ENCODE measurements around the gene PPP3CA. TPM values are rescaled to one million over a fixed set of nuclear protein-coding genes. Genes with fewer than 3 reads are reported as not detected.

Gene PPP3CA
- total RNA-seq, 2 experiments from 2014 or later: 14.3 to 14.6 TPM

- no peaks in the 10 kb centered on the region for H3K9me3 Mint-ChIP-seq
- POLR2A ChIA-PET: interaction anchor here (0.6 kb wide), 1 partner anchor 58 kb away, joined by 3 read pairs; no protein-coding TSS in a partner anchor
- CTCF ChIA-PET: interaction anchor here (0.6 kb wide), 1 partner anchor 645 kb away, joined by 3 read pairs; no protein-coding TSS in a partner anchor
- intact Hi-C loops (cut with micrococcal nuclease): no loop called here
- H3K4me1 Mint-ChIP-seq (ENCODE audit: low read depth): no peaks in the 10 kb centered on the region
- no peak overlapping the region for H3K4me3 Mint-ChIP-seq
- peaks cover 7% of the 10 kb centered on the region for H3K36me3 Mint-ChIP-seq
- no peak overlapping the region for H3K27ac Mint-ChIP-seq
- no peak for DNase-seq
- H3K27me3 Mint-ChIP-seq: no peaks in the 10 kb centered on the region
Observed at GRCh38 chr4:101086801-101087586, 260.3 kb downstream of the PPP3CA start.

- peaks cover 15% of the 10 kb centered on the region for H3K36me3 Mint-ChIP-seq
- DNase-seq: no peak
- no peak overlapping the region for H3K4me3 Mint-ChIP-seq
- CTCF ChIA-PET: no interaction called here
- intact Hi-C loops (cut with micrococcal nuclease): no loop called here
- no peaks in the 10 kb centered on the region for H3K27me3 Mint-ChIP-seq
- POLR2A ChIA-PET: no interaction called here
- no peak overlapping the region for H3K27ac Mint-ChIP-seq
- H3K4me1 Mint-ChIP-seq (ENCODE audit: low read depth): no peaks in the 10 kb centered on the region
- no peaks in the 10 kb centered on the region for H3K9me3 Mint-ChIP-seq
Observed at GRCh38 chr4:101083131-101083530, 264.2 kb downstream of the PPP3CA start.

- no peak for DNase-seq
- Mint-ChIP-seq H3K9me3 (no peaks in the 10 kb centered on the region), H3K36me3 (peaks cover 11% of the 10 kb centered on the region), H3K4me1 (ENCODE audit: low read depth) (no peaks in the 10 kb centered on the region), H3K27ac (no peak overlapping the region), H3K27me3 (no peaks in the 10 kb centered on the region), H3K4me3 (no peak overlapping the region)
- ChIA-PET CTCF (no interaction called here), POLR2A (no interaction called here)
- intact Hi-C loops (cut with micrococcal nuclease): no loop called here
Observed at GRCh38 chr4:101081695-101082369, 265.5 kb downstream of the PPP3CA start.

- no peak for DNase-seq
- H3K4me1 Mint-ChIP-seq (ENCODE audit: low read depth): no peaks in the 10 kb centered on the region
- ChIA-PET CTCF (no interaction called here), POLR2A (no interaction called here)
- H3K27ac Mint-ChIP-seq: no peak overlapping the region
- peaks cover 11% of the 10 kb centered on the region for H3K36me3 Mint-ChIP-seq
- no peaks in the 10 kb centered on the region for H3K9me3 Mint-ChIP-seq
- intact Hi-C loops (cut with micrococcal nuclease): no loop called here
- no peaks in the 10 kb centered on the region for H3K27me3 Mint-ChIP-seq
- no peak overlapping the region for H3K4me3 Mint-ChIP-seq
Observed at GRCh38 chr4:101081166-101081565, 266.2 kb downstream of the PPP3CA start.

- Mint-ChIP-seq H3K9me3 (no peaks in the 10 kb centered on the region), H3K36me3 (peaks cover 12% of the 10 kb centered on the region), H3K4me1 (ENCODE audit: low read depth) (peaks cover 7% of the 10 kb centered on the region), H3K27ac (no peak overlapping the region), H3K4me3 (no peak overlapping the region), H3K27me3 (no peaks in the 10 kb centered on the region)
- CTCF ChIA-PET: no interaction called here
- intact Hi-C loops (cut with micrococcal nuclease): no loop called here
- POLR2A ChIA-PET: no interaction called here
- DNase-seq: no peak
Observed at GRCh38 chr4:101078950-101079349, 268.4 kb downstream of the PPP3CA start.

- Mint-ChIP-seq H3K36me3 (peaks cover 6% of the 10 kb centered on the region), H3K4me3 (no peak overlapping the region), H3K27ac (no peak overlapping the region), H3K9me3 (no peaks in the 10 kb centered on the region), H3K27me3 (no peaks in the 10 kb centered on the region), H3K4me1 (ENCODE audit: low read depth) (peaks cover 7% of the 10 kb centered on the region)
- ChIA-PET POLR2A (interaction anchor here (0.8 kb wide), 1 partner anchor 141 kb away, joined by 3 read pairs; no protein-coding TSS in a partner anchor), CTCF (no interaction called here)
- intact Hi-C loops (cut with micrococcal nuclease): no loop called here
- DNase-seq: no peak
Observed at GRCh38 chr4:101076032-101076431, 271.3 kb downstream of the PPP3CA start.

- Mint-ChIP-seq H3K4me1 (ENCODE audit: low read depth) (peaks cover 7% of the 10 kb centered on the region), H3K36me3 (peaks cover 4% of the 10 kb centered on the region), H3K27ac (no peak overlapping the region), H3K27me3 (no peaks in the 10 kb centered on the region), H3K4me3 (no peak overlapping the region), H3K9me3 (no peaks in the 10 kb centered on the region)
- intact Hi-C loops (cut with micrococcal nuclease): no loop called here
- ChIA-PET CTCF (no interaction called here), POLR2A (interaction anchor here (0.8 kb wide), 1 partner anchor 141 kb away, joined by 3 read pairs; no protein-coding TSS in a partner anchor)
- no peak for DNase-seq
Observed at GRCh38 chr4:101075536-101075935, 271.8 kb downstream of the PPP3CA start.

GRCh38 chr4:101074326-101074725 is 273.0 kb downstream of the PPP3CA start:
- H3K4me1 Mint-ChIP-seq (ENCODE audit: low read depth): peaks cover 7% of the 10 kb centered on the region
- no peak for DNase-seq
- no peak overlapping the region for H3K27ac Mint-ChIP-seq
- ChIA-PET CTCF (no interaction called here), POLR2A (no interaction called here)
- H3K9me3 Mint-ChIP-seq: no peaks in the 10 kb centered on the region
- intact Hi-C loops (cut with micrococcal nuclease): no loop called here
- H3K4me3 Mint-ChIP-seq: no peak overlapping the region
- H3K36me3 Mint-ChIP-seq: peaks cover 2% of the 10 kb centered on the region
- H3K27me3 Mint-ChIP-seq: no peaks in the 10 kb centered on the region

GRCh38 chr4:101071241-101071640 is 276.1 kb downstream of the PPP3CA start:
- H3K27me3 Mint-ChIP-seq: no peaks in the 10 kb centered on the region
- intact Hi-C loops (cut with micrococcal nuclease): no loop called here
- H3K4me3 Mint-ChIP-seq: no peak overlapping the region
- POLR2A ChIA-PET: no interaction called here
- no peak for DNase-seq
- no peaks in the 10 kb centered on the region for H3K9me3 Mint-ChIP-seq
- CTCF ChIA-PET: no interaction called here
- peaks cover 2% of the 10 kb centered on the region for H3K36me3 Mint-ChIP-seq
- H3K4me1 Mint-ChIP-seq (ENCODE audit: low read depth): peaks cover 7% of the 10 kb centered on the region
- no peak overlapping the region for H3K27ac Mint-ChIP-seq

GRCh38 chr4:101068115-101068514 is 279.2 kb downstream of the PPP3CA start:
- Mint-ChIP-seq H3K4me1 (ENCODE audit: low read depth) (no peaks in the 10 kb centered on the region), H3K36me3 (no peaks in the 10 kb centered on the region), H3K4me3 (no peak overlapping the region), H3K27ac (no peak overlapping the region), H3K9me3 (no peaks in the 10 kb centered on the region), H3K27me3 (no peaks in the 10 kb centered on the region)
- intact Hi-C loops (cut with micrococcal nuclease): no loop called here
- DNase-seq: no peak
- ChIA-PET CTCF (no interaction called here), POLR2A (no interaction called here)

GRCh38 chr4:101067383-101067782 is 279.9 kb downstream of the PPP3CA start:
- ChIA-PET CTCF (no interaction called here), POLR2A (no interaction called here)
- no peak overlapping the region for H3K27ac Mint-ChIP-seq
- H3K36me3 Mint-ChIP-seq: peaks cover 3% of the 10 kb centered on the region
- intact Hi-C loops (cut with micrococcal nuclease): no loop called here
- no peak for DNase-seq
- H3K4me3 Mint-ChIP-seq: no peak overlapping the region
- H3K27me3 Mint-ChIP-seq: no peaks in the 10 kb centered on the region
- H3K9me3 Mint-ChIP-seq: no peaks in the 10 kb centered on the region
- no peaks in the 10 kb centered on the region for H3K4me1 Mint-ChIP-seq (ENCODE audit: low read depth)

- peaks cover 4% of the 10 kb centered on the region for H3K36me3 Mint-ChIP-seq
- CTCF ChIA-PET: no interaction called here
- no peaks in the 10 kb centered on the region for H3K27me3 Mint-ChIP-seq
- POLR2A ChIA-PET: no interaction called here
- no peak overlapping the region for H3K27ac Mint-ChIP-seq
- H3K9me3 Mint-ChIP-seq: no peaks in the 10 kb centered on the region
- no peaks in the 10 kb centered on the region for H3K4me1 Mint-ChIP-seq (ENCODE audit: low read depth)
- intact Hi-C loops (cut with micrococcal nuclease): no loop called here
- DNase-seq: no peak
- H3K4me3 Mint-ChIP-seq: no peak overlapping the region
Observed at GRCh38 chr4:101066626-101067170, 280.6 kb downstream of the PPP3CA start.

Data from activated CD4-positive, alpha-beta memory T cell treated with anti-CD3 and anti-CD28 coated beads for 36 hours (primary cell).